IMR-90 (cell line): ENCODE measurements around the gene TMEM9. TPM values are rescaled to one million over a fixed set of nuclear protein-coding genes. Genes with fewer than 3 reads are reported as not detected.

Experiments used
- ATAC-seq: fragments of 200-7000 bp; cut with Tn5 transposase; 2 replicates; pipeline ENCODE4 v1.9.1; 2020; ENCODE audit warnings: low read depth, mild to moderate bottlenecking, moderate library complexity
- BruUV-seq: library from RNA; stranded (reverse); fragments of 400-500 nt; replicated peaks from 2 replicates; lab custom pipeline; 2021; lab: Mats Ljungman, UMichigan
- CTCF ChIA-PET: fragments of 300-600 bp; formaldehyde crosslinking; extraction: SDS; loops from one replicate; lab custom pipeline; 2021; ENCODE audit warnings: antibody characterized with exemption; lab: Yijun Ruan, JAX
- POLR2A ChIA-PET: fragments of 300-600 bp; sonication (Branson Sonifier 250); formaldehyde crosslinking; loops from one replicate; lab custom pipeline; 2022; ENCODE audit warnings: antibody characterized with exemption; ENCODE audit not compliant: unreplicated experiment; lab: Charles Lee
- DNase-seq: peaks from one replicate; pipeline ENCODE4 v3.0.0; 2013
- H2AFZ ChIP-seq: replicated peaks from 2 replicates; pipeline ENCODE3; 2013; ENCODE audit warnings: low read length, mild to moderate bottlenecking; ENCODE audit not compliant: poor library complexity
- H2AK5ac ChIP-seq: 2 replicates; pipeline ENCODE4 v1.6.1; 2013; ENCODE audit warnings: low read depth, low read length, inconsistent platforms
- H2AK9ac ChIP-seq: replicated peaks from 2 replicates; pipeline ENCODE3; 2013; ENCODE audit warnings: mild to moderate bottlenecking, low read depth, low read length, moderate library complexity; ENCODE audit not compliant: poor library complexity
- H2BK120ac ChIP-seq: 2 replicates; pipeline ENCODE4 v1.6.1; 2013; ENCODE audit warnings: low read depth, low read length, inconsistent platforms
- H2BK15ac ChIP-seq: 3 replicates; pipeline ENCODE4 v1.6.1; 2013; ENCODE audit warnings: low read depth, low read length, inconsistent platforms
- H2BK20ac ChIP-seq: 2 replicates; pipeline ENCODE4 v1.6.1; 2013; ENCODE audit warnings: low read depth, mild to moderate bottlenecking, inconsistent platforms, low read length, moderate library complexity
- H2BK5ac ChIP-seq: 2 replicates; pipeline ENCODE4 v1.6.1; 2013; ENCODE audit warnings: mild to moderate bottlenecking, low read depth, low read length, inconsistent platforms; ENCODE audit not compliant: poor library complexity, severe bottlenecking
- H3K14ac ChIP-seq: replicated peaks from 2 replicates; pipeline ENCODE4 v1.6.1; 2013; ENCODE audit warnings: low read depth, low read length, inconsistent platforms
- H3K18ac ChIP-seq: 2 replicates; pipeline ENCODE4 v1.6.1; 2013; ENCODE audit warnings: low read depth, low read length, control low read depth
- H3K23ac ChIP-seq: 2 replicates; pipeline ENCODE4 v1.6.1; 2013; ENCODE audit warnings: low read depth, low read length, inconsistent platforms
- H3K27ac ChIP-seq: 2 replicates; pipeline ENCODE4 v1.5.1; 2013; ENCODE audit warnings: mild to moderate bottlenecking, control low read depth, low read length; ENCODE audit not compliant: insufficient read depth
- H3K27me3 ChIP-seq: 2 replicates; pipeline ENCODE4 v1.6.1; 2013; ENCODE audit warnings: low read length; ENCODE audit not compliant: control insufficient read depth, insufficient read depth
- H3K36me3 ChIP-seq: 2 replicates; pipeline ENCODE4 v1.6.1; 2013; ENCODE audit warnings: low read length, mixed read lengths; ENCODE audit not compliant: control insufficient read depth, insufficient read depth
- H3K4ac ChIP-seq: 2 replicates; pipeline ENCODE4 v1.6.1; 2013; ENCODE audit warnings: low read depth, low read length, inconsistent platforms
- H3K4me1 ChIP-seq: 2 replicates; pipeline ENCODE4 v1.6.1; 2013; ENCODE audit warnings: low read length, mixed read lengths; ENCODE audit not compliant: control insufficient read depth, insufficient read depth
- H3K4me2 ChIP-seq: 2 replicates; pipeline ENCODE4 v1.6.1; 2013; ENCODE audit warnings: low read depth, mild to moderate bottlenecking, control low read depth, low read length, moderate library complexity
- H3K4me3 ChIP-seq: 2 replicates; pipeline ENCODE4 v1.5.1; 2013; ENCODE audit warnings: low read depth, mild to moderate bottlenecking, control low read depth, low read length, moderate library complexity; ENCODE audit not compliant: insufficient read depth
- H3K56ac ChIP-seq: 2 replicates; pipeline ENCODE4 v1.6.1; 2013; ENCODE audit warnings: low read length, inconsistent platforms; ENCODE audit not compliant: insufficient read depth; ENCODE audit errors: extremely low read depth
- H3K79me1 ChIP-seq, 2 experiments: 2 replicates each; pipeline ENCODE4 v1.6.1; 2013; ENCODE audit warnings: low read length in 2 of 2, inconsistent platforms in 1 of 2, low read depth in 1 of 2
- H3K9ac ChIP-seq: 2 replicates; pipeline ENCODE4 v1.6.1; 2013; ENCODE audit warnings: low read depth, low read length, control low read depth
- H3K9me1 ChIP-seq: 2 replicates; pipeline ENCODE4 v1.6.1; 2013; ENCODE audit warnings: low read length, inconsistent platforms; ENCODE audit not compliant: insufficient read depth
- H3K9me3 ChIP-seq: 2 replicates; pipeline ENCODE4 v1.6.1; 2013; ENCODE audit warnings: low read length; ENCODE audit not compliant: control insufficient read depth, insufficient read depth
- H4K20me1 ChIP-seq: 2 replicates; pipeline ENCODE4 v1.6.1; 2013; ENCODE audit warnings: low read length, inconsistent platforms; ENCODE audit not compliant: insufficient read depth
- H4K5ac ChIP-seq: 2 replicates; pipeline ENCODE4 v1.6.1; 2013; ENCODE audit warnings: mild to moderate bottlenecking, low read depth, low read length, control low read depth
- H4K8ac ChIP-seq, 2 experiments: 2 replicates each; pipeline ENCODE4 v1.6.1; 2013; ENCODE audit warnings: low read depth in 2 of 2, low read length in 2 of 2, control low read depth in 1 of 2, inconsistent platforms in 1 of 2
- H4K91ac ChIP-seq: 2 replicates; pipeline ENCODE4 v1.6.1; 2013; ENCODE audit warnings: low read depth, low read length, inconsistent platforms; ENCODE audit not compliant: insufficient read depth
- CHD1 ChIP-seq: IDR thresholded peaks from 2 replicates; pipeline ENCODE4 v1.6.1; 2012; ENCODE audit warnings: low read depth, low read length, improper control_type of control experiment
- RAD21 ChIP-seq: IDR thresholded peaks from 2 replicates; pipeline ENCODE4 v1.6.1; 2012; ENCODE audit warnings: low read length, improper control_type of control experiment
- WGBS, 2 experiments: methylation state at CpG; one replicate each; pipeline versions ENCODE4 v1.1.5 to v1.1.7; 2013; ENCODE audit warnings: missing lambda C conversion rate in 2 of 2; ENCODE audit not compliant: insufficient read length in 1 of 2; ENCODE audit errors: extremely low coverage in 2 of 2; 5-methylcytosine and 5-hydroxymethylcytosine counted together
- dilution Hi-C: fragments of 300-500 bp; cut with HindIII; formaldehyde crosslinking; loops from one replicate; pipeline ENCODE4 v1.14.3; 2018; ENCODE audit warnings: low sequenced_read_pairs; ENCODE audit not compliant: unreplicated experiment
- in situ Hi-C: fragments of 300-500 bp; cut with MboI; formaldehyde crosslinking; loops from 3 replicates; pipeline ENCODE4 v1.14.3; 2019; ENCODE audit warnings: low sequenced_read_pairs, inconsistent platforms, mixed read lengths
- intact Hi-C: fragments of 100-400 bp; cut with micrococcal nuclease; formaldehyde crosslinking; loops from 2 replicates; pipeline ENCODE4 v1.10.0; 2022
- polyA plus RNA-seq, 3 experiments: library from polyadenylated mRNA; depleted of rRNA; stranded (reverse); fragments of >200 nt; gene quantifications; 2 replicates each; pipeline ENCODE4 v1.2.3, GENCODE V29; 2012; ENCODE audit warnings: low replicate concordance in 1 of 3
- total RNA-seq: library from RNA; depleted of rRNA; stranded (reverse); fragments of >200 nt; gene quantifications from 2 replicates; pipeline ENCODE4 v1.2.3, GENCODE V29; 2012
- TF ChIP-seq, protein P1 (sequence below): fragments of 150-350 bp; IDR thresholded peaks from 2 replicates; pipeline ENCODE4 v1.6.1; 2017; ENCODE audit warnings: mild to moderate bottlenecking, antibody characterized with exemption, low read length, low read depth

Gene TMEM9
- total and polyA plus RNA-seq, 2 of the 4 experiments (the other 2 are of a cell fraction), result 76.7 to 107 TPM

DNA sequence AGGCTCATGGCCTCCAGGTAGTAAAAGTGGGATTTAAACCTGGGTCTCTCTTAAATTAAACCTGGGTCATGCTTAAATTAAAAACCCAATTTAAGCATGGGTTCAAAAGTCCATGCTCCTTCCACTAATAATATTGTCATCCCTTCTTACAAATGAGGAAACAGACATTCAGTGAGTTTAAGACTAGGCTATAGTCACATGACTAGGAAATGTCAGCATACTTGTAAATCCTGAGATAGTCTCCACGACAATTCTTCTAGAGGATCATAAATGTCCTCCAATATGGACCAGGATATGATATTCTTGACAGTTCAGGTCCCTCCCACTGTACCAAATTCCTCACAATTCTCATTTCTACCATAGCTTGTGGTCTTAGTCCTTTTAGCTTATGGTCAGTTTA is 25.9 kb upstream of the TMEM9 start:
- DNase-seq, result no peak
- peaks cover 7% of the 10 kb centered on the region for H3K9me3 ChIP-seq
- H3K27ac ChIP-seq, result no peak overlapping the region
- no peak overlapping the region for H2AFZ ChIP-seq
- in situ Hi-C loops, result no loop called here
- intact Hi-C loops, result loop anchor here (10.0 kb wide), 1 partner anchor 95 kb away; no protein-coding TSS in a partner anchor
- no TSS peak for BruUV-seq
- H3K4me2 ChIP-seq, result no peak overlapping the region
- no peak for ATAC-seq
- dilution Hi-C loops, result no loop called here
- ChIA-PET POLR2A (no interaction called here), CTCF (no interaction called here)
- H3K9ac ChIP-seq, result no peak overlapping the region
- no peak overlapping the region for H3K23ac ChIP-seq
- no peak overlapping the region for H2BK15ac ChIP-seq
- no peak overlapping the region for H4K8ac ChIP-seq
- no peak overlapping the region for H2AK5ac ChIP-seq
- H3K4me1 ChIP-seq, result peaks cover 4% of the 10 kb centered on the region
- no peaks in the 10 kb centered on the region for H4K20me1 ChIP-seq
- no peak overlapping the region for H2BK120ac ChIP-seq
- peaks cover 19% of the 10 kb centered on the region for H3K27me3 ChIP-seq
- H3K4ac ChIP-seq, result no peak overlapping the region
- no peak overlapping the region for H2BK5ac ChIP-seq
- no peak overlapping the region for H3K18ac ChIP-seq
- no peak overlapping the region for H2BK20ac ChIP-seq
- H3K56ac ChIP-seq, result no peak overlapping the region
- H3K9me1 ChIP-seq, result peaks cover 4% of the 10 kb centered on the region; the same call in 1 of the 2 replicates
- H4K5ac ChIP-seq, result no peak overlapping the region
- no peak overlapping the region for H2AK9ac ChIP-seq
- H3K4me3 ChIP-seq, result no peak overlapping the region
- no peak overlapping the region for H3K14ac ChIP-seq
- WGBS, 2 experiments, result no CpG with 5 or more reads among the region's 1 CpG
- H4K91ac ChIP-seq, result no peak overlapping the region
- no peaks in the 10 kb centered on the region for H3K79me1 ChIP-seq
- TF ChIP-seq RAD21, result no peak
- TF ChIP-seq CHD1, result no peak
- TF ChIP-seq, protein P1, sequence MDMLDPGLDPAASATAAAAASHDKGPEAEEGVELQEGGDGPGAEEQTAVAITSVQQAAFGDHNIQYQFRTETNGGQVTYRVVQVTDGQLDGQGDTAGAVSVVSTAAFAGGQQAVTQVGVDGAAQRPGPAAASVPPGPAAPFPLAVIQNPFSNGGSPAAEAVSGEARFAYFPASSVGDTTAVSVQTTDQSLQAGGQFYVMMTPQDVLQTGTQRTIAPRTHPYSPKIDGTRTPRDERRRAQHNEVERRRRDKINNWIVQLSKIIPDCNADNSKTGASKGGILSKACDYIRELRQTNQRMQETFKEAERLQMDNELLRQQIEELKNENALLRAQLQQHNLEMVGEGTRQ, result no peak
- no peaks in the 10 kb centered on the region for H3K36me3 ChIP-seq
